Tibial nerve (tissue), 4 donors: Measurements from ENCODE around the gene FGF9. TPM values are rescaled to one million over a fixed set of nuclear protein-coding genes. Genes with fewer than 3 reads are reported as not detected.
A peak's percentile ranks its signal among the peaks of the same experiment; 100 is the strongest.

Experiments
- DNase-seq, 2 donors: peaks; one replicate each; pipeline ENCODE4 v3.0.0-alpha.2; 2019; ENCODE audit warnings: low spot score in 2 of 2
- H3K27ac ChIP-seq, 4 donors: fragments of 200-600 bp; sonication (generic) in 3 of 4; one replicate each; pipeline ENCODE4 v1.5.1; 2017 to 2019; ENCODE audit warnings: mild to moderate bottlenecking in 1 of 4
- H3K27me3 ChIP-seq, 2 donors: fragments of 200-600 bp; sonication (generic) in 1 of 2; one replicate each; pipeline versions ENCODE4 v1.5.1 to v1.6.0; 2017 to 2019
- H3K36me3 ChIP-seq, 3 donors: fragments of 200-600 bp; sonication (generic); one replicate each; pipeline ENCODE4 v1.5.1; 2018 to 2019
- H3K4me1 ChIP-seq, 4 donors: fragments of 200-600 bp; sonication (generic) in 3 of 4; one replicate each; pipeline ENCODE4 v1.5.1; 2017 to 2019
- H3K4me3 ChIP-seq, 4 donors: fragments of 200-600 bp; sonication (generic) in 3 of 4; one replicate each; pipeline ENCODE4 v1.5.1; 2017 to 2019; ENCODE audit warnings: mild to moderate bottlenecking in 1 of 4, moderate library complexity in 1 of 4
- H3K9me3 ChIP-seq, 4 donors: fragments of 200-600 bp; sonication (generic) in 3 of 4; one replicate each; pipeline ENCODE4 v1.5.1; 2017 to 2019
- CTCF ChIP-seq, 5 experiments: fragments of 200-600 bp in 3 of 5; fragments of 450-650 bp in 2 of 5; sonication (generic) in 3 of 5; IDR thresholded peaks; one replicate each; pipeline ENCODE4 v1.5.1; 2016 to 2019; ENCODE audit warnings: antibody characterized with exemption in 5 of 5, mild to moderate bottlenecking in 3 of 5, moderate library complexity in 2 of 5
- EP300 ChIP-seq, 2 donors: sonication (generic); formaldehyde crosslinking; IDR thresholded peaks; one replicate each; pipeline ENCODE4 v1.6.1; 2017; ENCODE audit warnings: antibody characterized with exemption in 2 of 2, mild to moderate bottlenecking in 1 of 2
- POLR2A ChIP-seq, 2 donors: fragments of 450-650 bp; IDR thresholded peaks; one replicate each; pipeline ENCODE4 v1.6.1; 2017; ENCODE audit warnings: antibody characterized with exemption in 2 of 2, mild to moderate bottlenecking in 2 of 2, moderate library complexity in 2 of 2
- WGBS, 2 donors: methylation state at CpG; one replicate each; pipeline ENCODE4 v1.1.5; 2018; 5-methylcytosine and 5-hydroxymethylcytosine counted together
- total RNA-seq, 4 donors: library from RNA; depleted of rRNA; stranded (reverse); fragments of >200 nt; gene quantifications; one replicate each; pipeline ENCODE4 v1.1.0, GENCODE V29; 2016

Gene FGF9
- total RNA-seq, 4 donors from 2014 or later: 0.22 to 1.2 (median 1.0) TPM; not detected in 1

GRCh38 chr13:21661097-21661909 is 9.6 kb upstream of the FGF9 start:
- Histone ChIP-seq H3K27ac (no peak overlapping the region), H3K4me1 (no peaks in the 10 kb centered on the region), H3K27me3 (peaks cover 0 to 5% of the 10 kb centered on the region in 2 donors), H3K36me3 (no peaks in the 10 kb centered on the region), H3K9me3 (peaks cover 0 to 8% (median 0%) of the 10 kb centered on the region in 4 donors), H3K4me3 (no peak overlapping the region)
- DNase-seq: no peak
- WGBS, 2 donors: 91 to 98% methylated on average over 2 of the region's 2 CpGs
- TF ChIP-seq EP300 (IDR thresholded peaks at IDR 0.05): no peak
- TF ChIP-seq POLR2A (IDR thresholded peaks at IDR 0.05): no peak
- no peak for TF ChIP-seq CTCF (IDR thresholded peaks at IDR 0.05)

GRCh38 chr13:21663197-21663596 is 7.7 kb upstream of the FGF9 start:
- WGBS, 2 donors: 92 to 94% methylated on average over 4 of the region's 4 CpGs
- no peak overlapping the region for H3K27ac ChIP-seq
- H3K4me1 ChIP-seq: no peaks in the 10 kb centered on the region
- H3K4me3 ChIP-seq: no peak overlapping the region
- no peaks in the 10 kb centered on the region for H3K36me3 ChIP-seq
- TF ChIP-seq EP300 (IDR thresholded peaks at IDR 0.05) (no peak), CTCF (IDR thresholded peaks at IDR 0.05) (no peak), POLR2A (IDR thresholded peaks at IDR 0.05) (no peak)
- H3K27me3 ChIP-seq: peaks cover 0 to 19% of the 10 kb centered on the region in 2 donors
- H3K9me3 ChIP-seq: peaks cover 0 to 8% (median 0%) of the 10 kb centered on the region in 4 donors
- no peak for DNase-seq

GRCh38 chr13:21668732-21669275 is 2.1 kb upstream of the FGF9 start:
- peak overlapping the region; percentile 43 to 74 (median 64) for H3K4me3 ChIP-seq
- WGBS, 2 donors: 7 to 11% methylated on average over 23 of the region's 23 CpGs
- peak overlapping the region in 1 of 4 donors; percentile 81 for H3K27ac ChIP-seq
- H3K9me3 ChIP-seq: no peaks in the 10 kb centered on the region
- DNase-seq: no peak
- peaks cover 0 to 42% of the 10 kb centered on the region in 2 donors for H3K27me3 ChIP-seq
- TF ChIP-seq CTCF (IDR thresholded peaks at IDR 0.05) (no peak), EP300 (IDR thresholded peaks at IDR 0.05) (no peak), POLR2A (IDR thresholded peaks at IDR 0.05) (no peak)
- H3K4me1 ChIP-seq: peaks cover 0 to 42% (median 26%) of the 10 kb centered on the region in 4 donors
- H3K36me3 ChIP-seq: no peaks in the 10 kb centered on the region

GRCh38 chr13:21670006-21670882 is 629 bp upstream of the FGF9 start:
- Histone ChIP-seq H3K4me1 (peaks cover 0 to 57% (median 31%) of the 10 kb centered on the region in 4 donors), H3K27me3 (peaks cover 0 to 53% of the 10 kb centered on the region in 2 donors), H3K4me3 (peak overlapping the region; percentile 43 to 74 (median 64)), H3K36me3 (no peaks in the 10 kb centered on the region), H3K27ac (peak overlapping the region in 3 of 4 donors; percentile 23 to 81 (median 53)), H3K9me3 (no peaks in the 10 kb centered on the region)
- peak in 1 of 2 donors; percentile 49 for DNase-seq
- TF ChIP-seq CTCF (IDR thresholded peaks at IDR 0.05): peak in 1 of 5 experiments; percentile 8
- TF ChIP-seq EP300 (IDR thresholded peaks at IDR 0.05): no peak
- WGBS, 2 donors: 0 to 1% methylated on average over 30 to 46 of the region's 70 CpGs
